K562 (cell line): ENCODE measurements around the gene PNMA6F. TPM values are rescaled to one million over a fixed set of nuclear protein-coding genes. Genes with fewer than 3 reads are reported as not detected.
A peak's percentile ranks its signal among the peaks of the same experiment; 100 is the strongest.

Experiments
- CBFA2T2 ChIP-seq: fragments of 450-650 bp; conservative IDR thresholded peaks from 2 replicates; pipeline ENCODE4 v1.6.1; 2017; ENCODE audit warnings: mild to moderate bottlenecking
- CHD2 ChIP-seq: IDR thresholded peaks from 2 replicates; pipeline ENCODE4 v1.6.1; 2011; ENCODE audit warnings: low read depth, low read length
- ETV5 ChIP-seq: sonication (generic); formaldehyde crosslinking; IDR thresholded peaks from 2 replicates; pipeline ENCODE4 v1.4.0; 2020; ENCODE audit warnings: low read depth, mild to moderate bottlenecking, missing genetic modification reagents
- HNRNPL ChIP-seq: fragments of 200-400 bp; formaldehyde crosslinking; IDR thresholded peaks from 2 replicates; pipeline ENCODE4 v1.6.1; 2017; ENCODE audit warnings: low read depth, mild to moderate bottlenecking, low read length
- LEF1 ChIP-seq: fragments of 450-650 bp; IDR thresholded peaks from 2 replicates; pipeline ENCODE4 v1.6.1; 2016; ENCODE audit warnings: mild to moderate bottlenecking
- ZZZ3 ChIP-seq: fragments of 450-650 bp; IDR thresholded peaks from 2 replicates; pipeline ENCODE4 v1.6.1; 2016; ENCODE audit warnings: antibody characterized with exemption, mild to moderate bottlenecking, moderate library complexity
- polyA plus RNA-seq, 8 experiments: library from polyadenylated mRNA; depleted of rRNA in 4 of 8; stranded (reverse) in 5 of 8; unstranded in 3 of 8; fragments of >200 nt; fragmentation: Nextera tagmentation in 2 of 8; fragmentation: Illumina TruSeq in 1 of 8; extraction: Ambion mirVana in 2 of 8; extraction: Trizol in 1 of 8; gene quantifications; 2 replicates each; pipeline versions ENCODE4 v1.2.1 to v1.2.3, GENCODE V29; 2011 to 2014; ENCODE audit warnings: inconsistent platforms in 1 of 8, missing spikeins in 1 of 8
- total RNA-seq, 7 experiments: library from RNA; depleted of rRNA in 6 of 7; stranded (reverse); fragments of >200 nt in 6 of 7; fragmentation: Illumina TruSeq in 2 of 7; extraction: Trizol in 2 of 7; gene quantifications; 2 replicates each; pipeline versions ENCODE4 v1.2.1 to v1.2.3, GENCODE V29; 2011 to 2021; ENCODE audit warnings: low replicate concordance in 1 of 7
- TF ChIP-seq, protein P1 (sequence below), 2 experiments: fragments of 450-650 bp in 1 of 2; sonication (generic) in 1 of 2; formaldehyde crosslinking in 1 of 2; IDR thresholded peaks; 2 replicates each; pipeline versions ENCODE4 v1.7.1 to v1.9.0; 2016 to 2022; ENCODE audit warnings: inconsistent platforms in 1 of 2, mild to moderate bottlenecking in 1 of 2, missing genetic modification reagents in 1 of 2
- TF ChIP-seq, protein P2 (sequence below): fragments of 450-650 bp; IDR thresholded peaks from 2 replicates; pipeline ENCODE4 v1.7.1; 2018; ENCODE audit warnings: mild to moderate bottlenecking, low read depth; ENCODE audit not compliant: partially characterized antibody
- TF ChIP-seq, protein P3 (sequence below): fragments of 250-450 bp; sonication (Bioruptor Pico); IDR thresholded peaks from 2 replicates; pipeline ENCODE4 v1.5.0; 2021; ENCODE audit warnings: mild to moderate bottlenecking, borderline replicate concordance

The PNMA6F gene
- total and polyA plus RNA-seq, 9 of the 15 experiments (the other 6 are each of a cell fraction or from before 2014, with no cell fraction given), result not detected

DNA sequence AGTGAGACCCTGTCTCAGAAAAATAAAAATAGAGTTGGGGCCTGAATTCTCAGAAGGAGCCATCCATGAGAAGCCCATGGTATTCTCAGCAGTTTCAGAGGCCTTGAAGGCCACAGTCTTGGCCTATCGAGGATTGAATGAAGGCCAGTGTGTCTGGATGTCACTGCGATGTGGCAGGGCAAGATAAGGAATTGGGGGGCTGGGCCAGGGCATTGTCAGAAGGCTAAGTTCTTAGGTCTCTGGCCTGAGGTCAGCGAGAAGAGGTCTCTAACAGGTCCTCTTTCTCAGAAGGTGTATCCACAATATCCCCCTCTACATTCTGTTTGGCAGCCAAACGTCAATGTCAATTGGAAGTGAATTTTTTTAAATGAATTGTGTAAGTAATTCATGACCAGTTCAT lies 18.1 kb upstream of the PNMA6F start (continued):
- TF ChIP-seq, protein P1, sequence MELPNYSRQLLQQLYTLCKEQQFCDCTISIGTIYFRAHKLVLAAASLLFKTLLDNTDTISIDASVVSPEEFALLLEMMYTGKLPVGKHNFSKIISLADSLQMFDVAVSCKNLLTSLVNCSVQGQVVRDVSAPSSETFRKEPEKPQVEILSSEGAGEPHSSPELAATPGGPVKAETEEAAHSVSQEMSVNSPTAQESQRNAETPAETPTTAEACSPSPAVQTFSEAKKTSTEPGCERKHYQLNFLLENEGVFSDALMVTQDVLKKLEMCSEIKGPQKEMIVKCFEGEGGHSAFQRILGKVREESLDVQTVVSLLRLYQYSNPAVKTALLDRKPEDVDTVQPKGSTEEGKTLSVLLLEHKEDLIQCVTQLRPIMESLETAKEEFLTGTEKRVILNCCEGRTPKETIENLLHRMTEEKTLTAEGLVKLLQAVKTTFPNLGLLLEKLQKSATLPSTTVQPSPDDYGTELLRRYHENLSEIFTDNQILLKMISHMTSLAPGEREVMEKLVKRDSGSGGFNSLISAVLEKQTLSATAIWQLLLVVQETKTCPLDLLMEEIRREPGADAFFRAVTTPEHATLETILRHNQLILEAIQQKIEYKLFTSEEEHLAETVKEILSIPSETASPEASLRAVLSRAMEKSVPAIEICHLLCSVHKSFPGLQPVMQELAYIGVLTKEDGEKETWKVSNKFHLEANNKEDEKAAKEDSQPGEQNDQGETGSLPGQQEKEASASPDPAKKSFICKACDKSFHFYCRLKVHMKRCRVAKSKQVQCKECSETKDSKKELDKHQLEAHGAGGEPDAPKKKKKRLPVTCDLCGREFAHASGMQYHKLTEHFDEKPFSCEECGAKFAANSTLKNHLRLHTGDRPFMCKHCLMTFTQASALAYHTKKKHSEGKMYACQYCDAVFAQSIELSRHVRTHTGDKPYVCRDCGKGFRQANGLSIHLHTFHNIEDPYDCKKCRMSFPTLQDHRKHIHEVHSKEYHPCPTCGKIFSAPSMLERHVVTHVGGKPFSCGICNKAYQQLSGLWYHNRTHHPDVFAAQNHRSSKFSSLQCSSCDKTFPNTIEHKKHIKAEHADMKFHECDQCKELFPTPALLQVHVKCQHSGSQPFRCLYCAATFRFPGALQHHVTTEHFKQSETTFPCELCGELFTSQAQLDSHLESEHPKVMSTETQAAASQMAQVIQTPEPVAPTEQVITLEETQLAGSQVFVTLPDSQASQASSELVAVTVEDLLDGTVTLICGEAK (IDR thresholded peaks at IDR 0.05), result no peak
- TF ChIP-seq, protein P1 (CRISPR knock-in tag; IDR thresholded peaks at IDR 0.05), result no peak
- TF ChIP-seq, protein P2, sequence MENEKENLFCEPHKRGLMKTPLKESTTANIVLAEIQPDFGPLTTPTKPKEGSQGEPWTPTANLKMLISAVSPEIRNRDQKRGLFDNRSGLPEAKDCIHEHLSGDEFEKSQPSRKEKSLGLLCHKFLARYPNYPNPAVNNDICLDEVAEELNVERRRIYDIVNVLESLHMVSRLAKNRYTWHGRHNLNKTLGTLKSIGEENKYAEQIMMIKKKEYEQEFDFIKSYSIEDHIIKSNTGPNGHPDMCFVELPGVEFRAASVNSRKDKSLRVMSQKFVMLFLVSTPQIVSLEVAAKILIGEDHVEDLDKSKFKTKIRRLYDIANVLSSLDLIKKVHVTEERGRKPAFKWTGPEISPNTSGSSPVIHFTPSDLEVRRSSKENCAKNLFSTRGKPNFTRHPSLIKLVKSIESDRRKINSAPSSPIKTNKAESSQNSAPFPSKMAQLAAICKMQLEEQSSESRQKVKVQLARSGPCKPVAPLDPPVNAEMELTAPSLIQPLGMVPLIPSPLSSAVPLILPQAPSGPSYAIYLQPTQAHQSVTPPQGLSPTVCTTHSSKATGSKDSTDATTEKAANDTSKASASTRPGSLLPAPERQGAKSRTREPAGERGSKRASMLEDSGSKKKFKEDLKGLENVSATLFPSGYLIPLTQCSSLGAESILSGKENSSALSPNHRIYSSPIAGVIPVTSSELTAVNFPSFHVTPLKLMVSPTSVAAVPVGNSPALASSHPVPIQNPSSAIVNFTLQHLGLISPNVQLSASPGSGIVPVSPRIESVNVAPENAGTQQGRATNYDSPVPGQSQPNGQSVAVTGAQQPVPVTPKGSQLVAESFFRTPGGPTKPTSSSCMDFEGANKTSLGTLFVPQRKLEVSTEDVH, result no peak
- TF ChIP-seq ZZZ3, result no peak
- TF ChIP-seq CBFA2T2, result peak; percentile 57
- no peak for TF ChIP-seq ETV5 (CRISPR knock-in tag)
- TF ChIP-seq HNRNPL, result no peak
- TF ChIP-seq CHD2, result no peak
- TF ChIP-seq LEF1, result 0 out of 2 replicates have a peak, but pooled peaks have one; percentile 28
- TF ChIP-seq, protein P3, sequence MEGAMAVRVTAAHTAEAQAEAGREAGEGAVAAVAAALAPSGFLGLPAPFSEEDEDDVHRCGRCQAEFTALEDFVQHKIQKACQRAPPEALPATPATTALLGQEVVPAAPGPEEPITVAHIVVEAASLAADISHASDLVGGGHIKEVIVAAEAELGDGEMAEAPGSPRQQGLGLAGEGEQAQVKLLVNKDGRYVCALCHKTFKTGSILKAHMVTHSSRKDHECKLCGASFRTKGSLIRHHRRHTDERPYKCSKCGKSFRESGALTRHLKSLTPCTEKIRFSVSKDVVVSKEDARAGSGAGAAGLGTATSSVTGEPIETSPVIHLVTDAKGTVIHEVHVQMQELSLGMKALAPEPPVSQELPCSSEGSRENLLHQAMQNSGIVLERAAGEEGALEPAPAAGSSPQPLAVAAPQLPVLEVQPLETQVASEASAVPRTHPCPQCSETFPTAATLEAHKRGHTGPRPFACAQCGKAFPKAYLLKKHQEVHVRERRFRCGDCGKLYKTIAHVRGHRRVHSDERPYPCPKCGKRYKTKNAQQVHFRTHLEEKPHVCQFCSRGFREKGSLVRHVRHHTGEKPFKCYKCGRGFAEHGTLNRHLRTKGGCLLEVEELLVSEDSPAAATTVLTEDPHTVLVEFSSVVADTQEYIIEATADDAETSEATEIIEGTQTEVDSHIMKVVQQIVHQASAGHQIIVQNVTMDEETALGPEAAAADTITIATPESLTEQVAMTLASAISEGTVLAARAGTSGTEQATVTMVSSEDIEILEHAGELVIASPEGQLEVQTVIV (CRISPR knock-in tag), result no peak
